PC-9 (cell line): ENCODE results near the gene PCDHGA7. TPM values are rescaled to one million over a fixed set of nuclear protein-coding genes. Genes with fewer than 3 reads are reported as not detected.

Experiments
- BruUV-seq: library from RNA; stranded (reverse); fragments of 400-500 nt; replicated peaks from 2 replicates; lab custom pipeline; 2021; lab: Mats Ljungman, UMichigan
- CTCF ChIA-PET: fragments of 300-600 bp; sonication (Branson Sonifier 250); formaldehyde crosslinking; loops from one replicate; lab custom pipeline; 2022; ENCODE audit warnings: antibody characterized with exemption; lab: Charles Lee
- POLR2A ChIA-PET: fragments of 300-600 bp; sonication (Branson Sonifier 250); formaldehyde crosslinking; loops from one replicate; lab custom pipeline; 2022; ENCODE audit warnings: antibody characterized with exemption; ENCODE audit not compliant: unreplicated experiment; lab: Charles Lee
- DNase-seq, 2 experiments: peaks; one replicate each; pipeline versions ENCODE4 v3.0.0 to v3.0.0-alpha.2; 2015 to 2022; ENCODE audit warnings: mixed read lengths in 1 of 2
- H2AFZ ChIP-seq: fragments of 200-600 bp; sonication (generic); 2 replicates; pipeline ENCODE4 v1.8.1; 2017; ENCODE audit warnings: antibody characterized with exemption
- H3F3A ChIP-seq: fragments of 200-600 bp; sonication (generic); 2 replicates; pipeline ENCODE4 v1.8.1; 2017; ENCODE audit warnings: antibody characterized with exemption, mild to moderate bottlenecking, low read depth; ENCODE audit not compliant: insufficient read depth
- H3K27ac ChIP-seq: fragments of 200-600 bp; sonication (generic); 2 replicates; pipeline ENCODE4 v1.6.1; 2016; ENCODE audit warnings: mixed run types
- H3K27me3 ChIP-seq: fragments of 200-600 bp; sonication (generic); 2 replicates; pipeline ENCODE4 v1.6.1; 2016; ENCODE audit warnings: low read depth, mixed run types; ENCODE audit not compliant: insufficient read depth
- H3K36me3 ChIP-seq: fragments of 200-600 bp; sonication (generic); 2 replicates; pipeline ENCODE4 v1.6.1; 2016; ENCODE audit warnings: low read depth, mixed run types
- H3K4me1 ChIP-seq: fragments of 200-600 bp; sonication (generic); replicated peaks from 2 replicates; pipeline ENCODE4 v1.6.1; 2016; ENCODE audit warnings: mixed run types; ENCODE audit not compliant: insufficient read depth
- H3K4me2 ChIP-seq: fragments of 200-600 bp; sonication (generic); 2 replicates; pipeline ENCODE4 v1.6.1; 2017; ENCODE audit warnings: mixed run types
- H3K4me3 ChIP-seq: fragments of 200-600 bp; sonication (generic); 2 replicates; pipeline ENCODE4 v1.6.1; 2016; ENCODE audit warnings: mixed run types
- H3K79me2 ChIP-seq: fragments of 200-600 bp; sonication (generic); 2 replicates; pipeline ENCODE4 v1.6.1; 2017; ENCODE audit warnings: low read depth, mixed run types
- H3K9me2 ChIP-seq: fragments of 200-600 bp; sonication (generic); 2 replicates; pipeline ENCODE4 v1.8.1; 2017; ENCODE audit warnings: mild to moderate bottlenecking; ENCODE audit not compliant: insufficient read depth
- H3K9me3 ChIP-seq: fragments of 200-600 bp; sonication (generic); 2 replicates; pipeline ENCODE4 v1.8.1; 2016; ENCODE audit warnings: low read depth; ENCODE audit not compliant: insufficient read depth
- H4K20me1 ChIP-seq: fragments of 200-600 bp; sonication (generic); 2 replicates; pipeline ENCODE4 v1.8.1; 2017; ENCODE audit not compliant: insufficient read depth
- CTCF ChIP-seq: fragments of 200-600 bp; sonication (generic); conservative IDR thresholded peaks from 2 replicates; pipeline ENCODE4 v1.6.1; 2017; ENCODE audit warnings: mixed run types, antibody characterized with exemption, mild to moderate bottlenecking, moderate library complexity
- EZH2 ChIP-seq: fragments of 200-600 bp; sonication (generic); IDR thresholded peaks from 2 replicates; pipeline ENCODE4 v1.8.0; 2017; ENCODE audit warnings: antibody characterized with exemption, low read depth
- intact Hi-C: fragments of 100-400 bp; cut with micrococcal nuclease; formaldehyde crosslinking; loops from one replicate; pipeline ENCODE4 v1.10.0; 2022; ENCODE audit not compliant: unreplicated experiment
- total RNA-seq: library from RNA; stranded (reverse); gene quantifications from 2 replicates; pipeline ENCODE4 v1.2.3, GENCODE V29; 2021

The PCDHGA7 gene
- total RNA-seq, 1 experiment from 2014 or later = not detected

GRCh38 chr5:141366016-141366896, 16.3 kb upstream of the PCDHGA7 start:
- Histone ChIP-seq H3K36me3 (no peaks in the 10 kb centered on the region), H3K79me2 (no peaks in the 10 kb centered on the region), H3K27ac (no peak overlapping the region), H3K4me2 (no peak overlapping the region), H3K4me1 (no peaks in the 10 kb centered on the region), H3K9me3 (peaks cover 5% of the 10 kb centered on the region; the same call in 1 of the 2 replicates), H3K4me3 (no peak overlapping the region), H3F3A (no peaks in the 10 kb centered on the region), H3K27me3 (peaks cover 55% of the 10 kb centered on the region), H2AFZ (no peak overlapping the region), H4K20me1 (no peaks in the 10 kb centered on the region), H3K9me2 (no peaks in the 10 kb centered on the region)
- DNase-seq = no peak
- TF ChIP-seq EZH2 (no peak), CTCF (no peak)
- BruUV-seq = no TSS peak
- CTCF ChIA-PET = no interaction called here
- intact Hi-C loops = no loop called here
- POLR2A ChIA-PET = no interaction called here

- Histone ChIP-seq H3K36me3 (no peaks in the 10 kb centered on the region), H4K20me1 (no peaks in the 10 kb centered on the region), H3K4me3 (no peak within 1 kb of the TSS), H3K9me3 (peaks cover 5% of the 10 kb centered on the region; the same call in 1 of the 2 replicates), H3K79me2 (no peaks in the 10 kb centered on the region), H3K4me2 (peak within 1 kb of the TSS; percentile 26; the same call in 1 of the 2 replicates), H3K9me2 (no peaks in the 10 kb centered on the region), H3K4me1 (no peaks in the 10 kb centered on the region), H2AFZ (peak within 1 kb of the TSS; percentile 69; the same call in 1 of the 2 replicates), H3K27me3 (peaks cover 48% of the 10 kb centered on the region), H3K27ac (no peak within 1 kb of the TSS), H3F3A (no peaks in the 10 kb centered on the region)
- no TSS peak for BruUV-seq
- DNase-seq = peak in 1 of 2 experiments; percentile 14
- intact Hi-C loops = no loop called here
- ChIA-PET CTCF (interaction anchor here (0.6 to 1.3 kb wide), 7 partner anchors 22 to 222 kb away, joined by 3 to 5 read pairs (median 3); partner anchors contain the start of genes PCDHGA1 and PCDHGA10), POLR2A (no interaction called here)
- TF ChIP-seq CTCF = peak; percentile 29; the same call in 1 of the 2 replicates
- TF ChIP-seq EZH2 = no peak
Observed at GRCh38 chr5:141369994-141370848, 12.3 kb upstream of the PCDHGA7 start, which contains the start of gene PCDHGB3. Gene PCDHGB3, plus strand, starts transcription at chr5:141370242. Its CDS starts 153 bp downstream, at chr5:141370395.
